NCI-H69 (cell line): Measurements from ENCODE around the gene ATF7.
A peak's percentile ranks its signal among the peaks of the same experiment; 100 is the strongest.
"Not testable (repeated sequence)": the region's sequence is repeated elsewhere in the genome, so short reads cannot be mapped to it uniquely, and the experiment has no call there.

Source experiments
- DNase-seq: peaks from one replicate; lab custom pipeline; 2025; lab: John Stamatoyannopoulos, UW

Gene ATF7

DNA sequence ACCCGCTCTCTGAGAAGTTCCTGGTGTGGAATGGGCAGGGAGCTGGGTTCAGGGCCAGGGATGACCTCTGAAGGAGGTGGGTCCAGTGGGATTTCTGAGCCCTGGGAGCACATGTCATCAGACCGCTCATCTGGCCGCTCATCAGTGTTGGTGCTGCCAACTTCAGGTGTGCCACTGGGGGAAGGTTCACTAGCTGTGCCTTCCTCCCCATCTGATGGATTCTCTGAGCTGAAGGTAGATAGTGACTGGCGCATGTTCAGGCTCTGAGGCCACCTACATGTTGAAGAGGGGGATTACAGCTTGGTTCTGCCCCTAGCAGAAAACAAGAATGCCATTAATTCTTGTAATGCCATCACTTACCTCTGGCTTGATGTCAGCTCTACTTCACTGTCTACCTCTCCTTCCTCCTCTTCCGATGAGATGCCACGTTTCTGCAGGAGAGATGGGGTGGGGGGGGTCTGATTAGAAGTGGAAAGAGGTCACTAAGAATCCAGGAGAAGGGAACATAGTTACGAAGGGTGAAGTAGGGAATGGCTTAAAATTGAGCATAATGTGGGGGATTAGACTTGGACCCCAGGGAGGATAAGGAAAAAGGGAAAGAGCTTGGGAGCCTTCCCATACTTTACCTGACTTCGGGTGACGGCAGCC, 144.1 kb downstream of the ATF7 start:
- DNase-seq, result peak; percentile 31

DNA sequence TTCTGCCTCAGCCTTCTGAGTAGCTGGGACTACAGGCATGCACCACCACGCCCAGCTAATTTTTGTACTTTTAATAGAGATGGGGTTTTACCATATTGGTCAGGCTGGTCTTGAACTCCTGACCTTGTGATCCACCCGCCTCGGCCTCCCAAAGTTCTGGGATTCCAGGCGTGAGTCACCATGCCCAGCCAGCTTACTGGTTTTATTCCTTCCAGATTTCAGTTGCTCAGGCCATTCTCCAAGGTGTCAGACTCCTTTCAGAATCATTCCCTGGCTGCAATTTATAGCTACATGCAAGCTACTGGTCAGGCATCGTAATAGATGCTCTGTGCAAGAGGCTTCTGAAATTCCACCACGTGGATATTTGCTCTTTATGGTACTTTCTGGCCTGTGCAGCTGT, 144.7 kb downstream of the ATF7 start:
- not testable (repeated sequence) for DNase-seq

DNA sequence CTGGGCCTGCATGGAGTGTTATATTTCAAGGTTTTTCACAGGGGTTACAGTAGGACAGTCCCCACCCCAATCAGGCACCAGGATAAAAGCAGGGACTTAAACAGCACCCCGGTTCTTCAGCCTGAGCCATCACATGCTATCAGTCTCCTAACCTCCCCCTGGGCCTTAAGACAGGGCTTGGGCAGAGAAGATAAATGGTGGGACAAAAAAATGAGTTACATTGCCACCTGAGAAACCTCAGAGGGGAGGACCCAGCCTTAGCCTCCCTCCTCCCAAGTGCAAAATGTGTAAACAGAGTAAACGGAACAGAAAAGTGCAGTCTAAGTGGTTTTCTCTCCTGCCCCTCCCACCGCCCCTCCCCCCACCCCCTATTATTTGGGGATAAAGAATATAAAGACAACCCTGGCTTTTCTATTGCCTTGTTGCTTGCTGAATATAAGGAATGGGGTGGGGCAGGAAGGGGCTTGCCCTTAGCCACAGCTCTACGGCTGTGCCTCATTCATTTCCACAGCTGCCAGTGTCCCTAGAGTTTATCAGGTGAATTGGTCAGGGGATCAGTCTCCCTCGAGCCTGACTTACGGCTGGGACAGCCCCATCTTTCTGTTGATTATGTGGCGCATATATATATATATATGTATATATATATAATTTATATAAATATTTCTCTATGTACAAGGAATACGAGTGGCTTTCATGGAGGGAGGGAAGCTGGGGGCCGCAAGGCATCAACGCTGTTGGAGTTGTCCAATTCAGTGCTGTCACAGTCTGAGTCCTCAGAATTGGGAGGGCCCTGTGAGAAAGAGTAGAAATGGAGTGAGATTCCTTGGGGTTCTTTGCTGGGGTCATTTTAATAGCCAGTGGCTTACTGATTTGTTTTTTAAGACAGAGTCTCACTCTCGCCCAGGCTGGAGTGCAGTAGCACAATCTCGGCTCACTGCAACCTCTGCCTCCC, 145.4 kb downstream of the ATF7 start:
- no peak for DNase-seq

DNA sequence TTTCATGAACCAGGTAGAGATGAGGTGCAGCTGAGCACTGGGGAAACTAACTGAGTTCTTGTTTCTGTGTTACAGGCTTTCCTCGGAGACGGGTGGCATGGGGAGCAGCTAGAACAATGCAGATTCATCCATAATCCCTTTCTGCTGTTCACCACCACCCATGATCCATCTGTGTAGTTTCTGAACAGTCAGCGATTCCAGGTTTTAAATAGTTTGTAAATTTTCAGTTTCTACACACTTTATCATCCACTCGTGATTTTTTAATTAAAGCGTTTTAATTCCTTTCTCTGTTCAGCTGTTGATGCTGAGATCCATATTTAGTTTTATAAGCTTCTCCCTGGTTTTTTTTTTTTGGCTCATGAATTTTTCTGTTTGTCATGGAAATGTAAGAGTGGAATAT, 146.9 kb downstream of the ATF7 start:
- no peak for DNase-seq

DNA sequence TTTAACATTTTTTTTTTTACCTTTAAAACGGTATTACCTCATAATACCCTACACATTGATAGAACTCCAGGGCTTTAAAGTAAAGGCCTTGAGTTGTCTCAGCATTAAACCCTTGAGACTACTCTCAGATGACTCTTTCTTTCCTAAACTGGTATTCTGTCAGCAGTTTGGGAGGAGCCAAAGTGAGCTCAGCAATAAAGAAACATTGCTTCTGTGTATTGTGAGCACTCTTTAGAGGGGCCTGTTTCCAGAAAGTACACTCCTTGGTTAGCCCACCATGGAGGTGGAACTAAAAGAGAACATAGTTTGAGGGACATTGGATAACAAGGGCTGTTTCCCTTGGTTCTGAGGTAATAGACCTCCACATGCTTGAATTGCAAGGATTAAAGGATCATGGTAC, 147.3 kb downstream of the ATF7 start:
- DNase-seq, result no peak

DNA sequence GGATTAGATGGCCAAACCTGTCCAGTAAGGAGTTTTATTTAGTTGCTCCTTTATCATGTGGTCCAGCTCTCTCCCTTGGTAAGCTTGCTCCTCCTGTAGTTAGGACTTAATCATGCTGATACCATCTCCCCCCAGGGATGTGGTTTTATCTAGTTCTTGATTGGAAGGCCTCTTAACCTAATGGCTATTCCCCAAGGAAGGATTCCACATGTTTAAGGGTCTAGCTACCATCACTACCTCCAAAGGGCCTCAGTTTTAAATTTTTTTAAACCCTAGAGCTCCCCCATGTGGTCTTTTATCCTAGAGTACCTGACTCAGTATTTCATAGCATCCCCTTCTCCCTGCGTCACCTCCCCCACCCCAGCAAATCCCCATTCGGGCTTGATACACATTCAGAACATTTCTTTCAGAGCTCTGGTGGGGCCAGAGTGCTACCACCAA, 149.4 kb downstream of the ATF7 start:
- peak; percentile 54 for DNase-seq

DNA sequence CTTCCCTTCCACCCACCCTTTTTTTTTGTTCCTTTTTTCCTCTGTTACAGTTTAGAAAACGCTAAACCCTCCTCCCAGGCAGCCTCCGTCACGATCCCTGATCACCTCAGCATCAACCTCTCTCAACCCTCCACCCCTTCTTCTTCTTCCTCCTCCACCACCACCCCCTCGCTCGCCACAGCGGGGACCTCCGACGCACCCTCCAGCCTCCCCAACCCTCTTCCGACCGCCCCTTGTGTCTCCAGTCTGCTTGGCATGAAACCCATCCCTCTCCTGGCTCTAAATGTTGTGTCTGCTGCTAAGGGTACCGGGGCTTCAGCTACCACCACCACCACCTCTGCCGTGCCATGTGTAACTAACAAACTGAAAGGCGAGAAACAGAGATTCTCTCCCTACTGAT, 151.4 kb downstream of the ATF7 start:
- DNase-seq, result no peak

DNA sequence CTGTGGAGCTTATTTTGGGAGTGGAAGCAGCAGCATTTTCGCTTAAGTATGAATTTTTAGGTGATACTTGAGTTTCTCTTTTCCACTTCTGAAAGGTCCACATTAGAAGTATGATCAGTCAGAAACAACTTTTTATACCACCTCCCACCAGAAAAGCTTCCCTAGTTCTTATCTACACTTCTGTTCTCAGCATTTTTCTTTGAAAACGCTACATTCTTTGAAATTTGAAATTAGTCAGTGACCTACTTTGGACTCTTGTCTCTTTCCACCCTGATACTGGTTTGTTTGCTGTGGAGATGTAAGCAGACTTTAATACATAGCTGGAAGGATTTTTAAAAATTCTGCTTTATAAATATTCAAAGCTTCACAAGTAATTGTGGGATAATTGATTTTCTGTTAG, 152.1 kb downstream of the ATF7 start:
- DNase-seq, result no peak

DNA sequence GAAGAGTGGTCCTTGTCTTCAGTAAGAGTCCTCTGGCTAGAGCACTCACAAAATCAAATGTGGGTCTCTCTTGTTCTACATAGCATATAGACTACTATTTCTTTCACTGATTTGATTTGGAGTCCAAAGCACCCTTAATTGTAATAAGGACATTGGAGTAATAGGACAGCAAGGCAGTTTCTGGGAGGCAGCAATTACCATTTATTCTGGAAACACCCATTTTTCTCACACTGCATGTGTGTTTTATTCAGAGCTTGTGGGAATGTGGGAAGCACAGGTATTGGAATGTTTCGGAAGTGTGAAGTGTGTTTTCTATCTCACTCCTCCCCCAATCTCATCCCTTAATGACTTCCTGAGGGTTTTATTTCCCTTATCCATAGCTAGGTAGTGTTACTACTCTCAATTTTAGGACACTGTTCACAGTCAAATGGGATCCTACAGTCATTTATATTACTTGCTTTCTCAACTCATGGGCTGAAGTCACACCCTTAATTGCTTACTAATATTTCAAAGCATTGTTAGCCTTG, 154.1 kb downstream of the ATF7 start:
- no peak for DNase-seq

DNA sequence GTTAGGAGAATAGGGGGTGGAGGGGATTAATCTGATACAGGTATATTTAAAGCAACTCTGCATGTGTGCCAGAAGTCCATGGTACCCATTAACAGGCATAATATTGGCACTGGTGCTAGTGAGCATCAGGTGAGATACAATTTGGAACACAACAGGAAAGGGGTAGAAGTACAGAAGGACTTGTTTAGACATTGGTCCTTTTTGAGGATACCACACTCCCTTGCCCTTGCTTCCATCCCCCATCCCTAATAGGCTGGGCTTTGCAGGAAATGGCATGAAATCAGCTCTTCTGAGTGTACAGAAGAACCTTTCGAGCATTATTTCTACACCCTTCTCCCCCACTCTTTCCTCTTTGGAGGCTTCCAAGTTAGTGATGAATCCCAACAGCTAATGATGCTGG, 157.9 kb downstream of the ATF7 start:
- DNase-seq, result no peak

DNA sequence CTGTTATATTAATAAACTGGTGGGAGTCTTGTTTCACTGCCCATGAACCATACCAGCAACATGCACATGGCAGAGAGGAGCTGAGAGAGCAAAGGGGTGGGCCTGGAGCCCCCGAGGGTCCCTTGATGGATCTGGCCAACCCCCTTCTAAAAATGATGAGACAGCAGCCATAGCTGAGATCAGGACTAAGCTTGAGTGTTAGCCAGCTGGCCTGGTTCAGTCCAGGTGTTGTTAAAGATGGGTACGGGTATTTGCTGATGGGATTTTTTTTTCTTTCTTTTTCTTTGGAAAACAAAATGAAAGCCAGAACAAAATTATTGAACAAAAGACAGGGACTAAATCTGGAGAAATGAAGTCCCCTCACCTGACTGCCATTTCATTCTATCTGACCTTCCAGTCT, 158.3 kb downstream of the ATF7 start:
- no peak for DNase-seq

DNA sequence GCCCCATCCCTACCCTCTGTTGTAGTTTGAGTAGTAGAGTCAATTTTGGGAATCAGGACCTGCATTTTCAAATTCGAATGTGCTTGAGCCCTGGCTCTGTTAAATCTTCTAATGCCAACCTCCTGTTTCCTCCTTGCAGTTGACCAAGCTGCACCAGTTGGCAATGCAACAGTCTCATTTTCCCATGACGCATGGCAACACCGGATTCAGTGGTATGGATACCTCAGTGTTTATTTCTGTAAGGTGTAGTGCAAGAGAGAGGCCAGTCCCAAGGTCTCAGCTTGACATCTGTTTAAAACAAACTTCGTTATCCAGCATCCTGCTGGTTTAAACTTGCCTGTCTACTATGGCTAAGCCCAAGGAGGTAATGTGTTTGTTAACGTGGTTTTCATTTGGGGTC, 159.1 kb downstream of the ATF7 start:
- DNase-seq, result no peak

DNA sequence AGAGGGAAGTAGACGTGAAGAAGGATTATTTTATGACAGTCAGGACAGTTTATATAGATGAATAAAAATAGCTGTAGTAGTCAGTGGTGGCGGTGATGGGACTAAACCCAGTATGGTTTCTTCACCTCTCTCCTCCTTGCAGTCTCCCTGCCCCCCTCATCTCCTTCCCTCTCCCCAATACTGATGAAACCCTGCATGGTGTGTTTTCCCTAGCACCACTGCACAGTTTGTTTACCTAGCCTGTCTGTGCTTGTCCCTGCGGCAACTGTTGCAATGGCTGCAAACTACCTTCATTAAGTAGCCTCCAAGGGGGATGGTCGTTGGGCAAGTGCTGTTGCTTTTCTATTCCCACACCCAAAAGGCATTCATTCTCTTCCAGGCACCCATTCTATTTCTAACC, 159.5 kb downstream of the ATF7 start:
- peak; percentile 46 for DNase-seq

DNA sequence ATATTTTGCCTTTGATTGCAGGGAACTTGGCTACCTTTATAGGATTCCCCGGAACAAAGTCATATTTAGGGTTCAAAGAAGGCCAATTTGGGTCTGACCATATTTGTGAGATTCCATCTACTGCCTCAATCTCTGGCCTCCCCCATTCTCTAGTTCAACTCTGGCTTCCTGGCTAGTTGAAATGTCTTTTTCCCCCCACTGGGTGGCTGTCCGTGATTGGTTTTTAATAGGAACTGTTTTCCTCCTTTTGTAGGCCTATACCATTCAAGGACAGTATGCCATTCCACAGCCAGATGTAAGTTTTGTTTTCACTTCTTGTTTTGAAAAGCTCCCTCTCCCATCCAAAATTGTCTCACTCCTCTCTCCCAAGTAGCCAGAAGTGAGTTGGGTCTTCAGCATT, 160.5 kb downstream of the ATF7 start:
- DNase-seq, result no peak

DNA sequence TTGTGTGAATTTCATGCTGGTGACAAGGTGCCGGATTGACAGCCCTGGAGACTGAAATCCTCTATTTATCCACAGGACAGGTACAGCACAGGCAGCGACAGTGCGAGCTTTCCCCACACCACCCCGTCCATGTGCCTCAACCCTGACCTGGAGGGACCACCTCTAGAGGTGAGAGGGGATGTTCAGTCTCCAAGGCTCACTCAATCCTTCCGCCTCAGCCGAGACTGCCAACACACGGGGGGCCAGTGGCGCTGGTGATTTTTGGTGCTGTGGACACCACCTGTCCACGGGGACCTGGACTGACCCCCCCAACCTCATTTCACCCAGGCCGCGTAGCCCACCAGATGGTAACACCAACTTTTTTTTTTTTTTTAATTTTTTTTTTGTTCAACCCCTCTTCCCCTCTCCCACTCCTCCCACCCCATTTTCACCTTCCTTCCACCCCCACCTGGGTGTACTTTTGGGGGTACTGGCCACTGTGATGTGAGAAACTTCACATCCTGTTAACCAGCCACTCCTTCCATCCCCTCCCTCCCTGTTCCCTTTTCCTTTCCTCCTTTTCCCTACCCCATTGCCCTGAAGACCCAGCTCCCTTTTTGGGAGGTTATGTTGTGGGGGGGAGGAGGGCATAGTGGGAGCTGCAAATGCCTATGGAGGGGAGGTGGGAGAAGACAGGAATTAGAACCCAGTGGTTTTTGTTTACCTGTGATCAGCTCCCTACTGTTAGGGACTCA, 161.3 kb downstream of the ATF7 start:
- no peak for DNase-seq

DNA sequence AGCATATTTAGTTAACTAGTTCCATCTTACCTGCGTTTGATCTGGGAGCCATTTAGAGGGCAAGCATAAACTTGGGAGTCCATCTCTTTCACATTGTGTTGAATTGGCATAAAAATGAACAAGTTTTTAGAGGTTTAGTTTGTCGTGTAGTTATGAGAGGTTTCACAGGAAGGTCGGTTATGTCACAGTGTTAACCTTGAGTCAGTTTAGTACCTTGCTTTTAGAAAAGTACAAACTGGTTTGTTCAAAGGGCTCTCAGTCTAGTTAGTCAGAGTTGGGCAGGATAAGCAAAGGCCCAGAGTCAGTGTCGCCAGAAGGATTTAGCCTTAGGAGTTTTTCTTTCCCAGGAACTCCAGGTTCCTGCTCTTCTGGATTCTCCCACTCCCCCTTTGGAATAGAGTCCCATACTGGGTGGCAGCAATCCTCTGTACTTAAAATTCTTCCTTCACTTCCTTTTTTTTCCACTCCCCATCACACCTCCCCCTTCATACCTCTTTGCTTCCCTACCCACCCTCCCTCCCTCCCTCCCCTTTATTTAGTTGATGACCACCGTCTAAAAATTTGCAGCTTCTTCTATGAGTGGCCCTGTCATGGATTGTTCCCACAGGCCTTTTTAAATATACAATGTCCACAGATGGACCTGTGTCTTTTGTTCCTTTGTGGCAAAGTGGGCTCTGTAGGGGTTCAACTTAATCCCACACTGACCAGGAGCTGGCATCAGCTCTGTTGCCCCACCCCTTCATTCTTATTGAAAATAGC, 162.2 kb downstream of the ATF7 start:
- no peak for DNase-seq

DNA sequence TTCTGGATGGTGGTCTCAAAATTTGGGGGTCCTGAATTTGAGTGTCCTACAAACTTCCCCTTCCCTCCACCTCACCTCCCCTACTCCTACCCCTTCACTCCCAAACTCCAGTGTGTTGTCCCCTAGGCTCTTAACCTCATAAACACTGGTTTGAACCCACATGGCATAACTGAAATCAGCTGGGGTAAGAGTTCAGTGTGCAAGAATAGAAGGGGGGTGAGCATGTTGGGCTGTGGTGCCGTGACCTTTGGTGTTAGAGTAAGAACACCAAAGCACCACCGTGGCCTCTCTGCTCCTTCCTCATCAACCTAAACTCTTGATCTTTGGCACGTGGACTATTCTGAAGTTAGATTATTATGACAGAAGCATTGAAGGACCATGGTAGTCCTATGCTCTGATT, 163.2 kb downstream of the ATF7 start:
- DNase-seq, result no peak

DNA sequence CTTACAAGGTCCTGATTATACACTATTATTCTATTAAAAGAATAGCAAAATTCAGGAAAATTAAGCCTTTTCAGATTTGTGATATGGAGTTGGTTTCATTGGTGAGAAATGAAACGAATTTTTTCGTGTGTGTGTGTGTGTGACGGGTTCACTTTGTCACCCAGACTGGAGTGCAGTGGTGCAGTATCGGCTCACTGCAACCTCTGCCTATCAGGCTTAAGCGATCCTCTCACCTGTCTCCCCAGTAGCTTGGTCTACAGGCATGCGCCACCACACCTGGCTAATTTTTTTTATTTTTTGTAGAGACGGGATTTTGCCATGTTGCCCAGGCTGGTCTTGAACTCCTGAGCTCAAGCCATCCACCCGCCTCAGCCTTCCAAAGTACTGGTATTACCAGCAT, 164.6 kb downstream of the ATF7 start:
- no peak for DNase-seq

DNA sequence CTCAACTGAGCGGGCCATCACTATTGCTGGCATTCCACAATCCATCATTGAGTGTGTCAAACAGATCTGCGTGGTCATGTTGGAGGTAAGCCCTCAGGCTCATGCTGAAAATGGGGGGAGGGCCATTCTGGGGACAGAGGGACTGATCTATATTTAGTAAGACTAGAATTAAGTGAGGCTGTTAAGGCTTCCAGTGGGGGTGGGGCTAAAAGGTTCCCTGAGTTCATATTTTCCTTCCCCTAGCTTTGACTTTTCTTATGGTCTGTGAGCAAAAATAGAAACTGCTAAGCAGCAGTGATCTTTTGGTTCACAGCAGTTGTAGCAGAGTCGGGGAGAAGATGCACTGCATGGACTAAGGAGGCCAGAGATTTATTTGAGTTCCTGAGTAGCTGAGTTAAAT, 165.1 kb downstream of the ATF7 start:
- no peak for DNase-seq

DNA sequence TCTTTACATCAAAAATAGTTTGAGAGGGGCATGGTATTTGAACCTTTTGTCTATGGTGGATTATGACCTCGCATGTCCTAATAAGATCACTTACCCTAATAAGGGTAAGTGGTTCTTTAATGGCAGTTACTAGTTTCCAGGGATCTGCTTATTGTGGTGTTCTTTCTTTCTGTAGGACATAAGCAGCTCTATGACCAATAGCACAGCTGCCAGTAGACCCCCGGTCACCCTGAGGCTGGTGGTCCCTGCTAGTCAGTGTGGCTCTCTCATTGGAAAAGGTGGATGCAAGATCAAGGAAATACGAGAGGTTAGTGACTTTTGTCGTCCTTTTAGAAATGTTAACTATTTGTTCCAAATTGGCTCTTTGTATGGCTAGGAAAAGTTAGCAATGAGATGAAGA, 167.1 kb downstream of the ATF7 start:
- DNase-seq, result no peak
